GM10248 (cell line): Measurements from ENCODE around the gene CBLB.

Experiments used
- CTCF ChIA-PET: fragments of 300-600 bp; sonication (Branson Sonifier 250); formaldehyde crosslinking; extraction: SDS; loops from one replicate; lab custom pipeline; 2021; ENCODE audit warnings: antibody characterized with exemption; lab: Yijun Ruan, JAX
- POLR2A ChIA-PET: fragments of 350-650 bp; sonication (Branson Sonifier 250); formaldehyde crosslinking; extraction: SDS; loops from one replicate; lab custom pipeline; 2020; ENCODE audit warnings: antibody characterized with exemption; lab: Yijun Ruan, JAX
- DNase-seq: peaks from one replicate; pipeline ENCODE4 v3.0.0; 2012; ENCODE audit errors: extremely low spot score
- TF ChIP-seq, protein P1 (sequence below): IDR thresholded peaks from 2 replicates; pipeline ENCODE4 v1.5.1; 2012; ENCODE audit warnings: mild to moderate bottlenecking, low read depth; ENCODE audit errors: extremely low read depth, missing control alignments, control extremely low read depth

Gene CBLB

DNA sequence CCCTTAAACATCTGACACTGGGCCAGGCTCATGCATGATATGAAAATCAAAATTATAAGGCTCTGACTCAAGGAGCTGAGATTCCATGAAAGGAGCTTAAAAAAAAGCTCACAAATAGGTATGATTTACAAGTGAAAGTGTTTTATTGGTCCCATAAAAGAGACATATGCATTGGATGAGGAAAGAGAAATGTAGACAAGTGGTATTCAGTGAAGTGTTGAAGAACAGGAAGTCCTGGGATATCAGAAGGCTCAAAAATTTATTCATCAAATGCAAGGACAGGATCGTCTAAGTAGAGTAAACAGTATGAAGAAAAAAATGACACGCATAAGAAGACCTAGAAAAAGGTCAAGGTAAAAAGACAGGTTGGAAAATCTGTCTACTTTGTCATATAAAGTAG lies 188.9 kb downstream of the CBLB start:
- TF ChIP-seq, protein P1, sequence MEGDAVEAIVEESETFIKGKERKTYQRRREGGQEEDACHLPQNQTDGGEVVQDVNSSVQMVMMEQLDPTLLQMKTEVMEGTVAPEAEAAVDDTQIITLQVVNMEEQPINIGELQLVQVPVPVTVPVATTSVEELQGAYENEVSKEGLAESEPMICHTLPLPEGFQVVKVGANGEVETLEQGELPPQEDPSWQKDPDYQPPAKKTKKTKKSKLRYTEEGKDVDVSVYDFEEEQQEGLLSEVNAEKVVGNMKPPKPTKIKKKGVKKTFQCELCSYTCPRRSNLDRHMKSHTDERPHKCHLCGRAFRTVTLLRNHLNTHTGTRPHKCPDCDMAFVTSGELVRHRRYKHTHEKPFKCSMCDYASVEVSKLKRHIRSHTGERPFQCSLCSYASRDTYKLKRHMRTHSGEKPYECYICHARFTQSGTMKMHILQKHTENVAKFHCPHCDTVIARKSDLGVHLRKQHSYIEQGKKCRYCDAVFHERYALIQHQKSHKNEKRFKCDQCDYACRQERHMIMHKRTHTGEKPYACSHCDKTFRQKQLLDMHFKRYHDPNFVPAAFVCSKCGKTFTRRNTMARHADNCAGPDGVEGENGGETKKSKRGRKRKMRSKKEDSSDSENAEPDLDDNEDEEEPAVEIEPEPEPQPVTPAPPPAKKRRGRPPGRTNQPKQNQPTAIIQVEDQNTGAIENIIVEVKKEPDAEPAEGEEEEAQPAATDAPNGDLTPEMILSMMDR: no peak
- POLR2A ChIA-PET: no interaction called here
- CTCF ChIA-PET: interaction anchor here (1.3 to 1.8 kb wide), 3 partner anchors 10 to 12 kb away, joined by 3 to 6 read pairs (median 5); no protein-coding TSS in a partner anchor
- DNase-seq: no peak

- TF ChIP-seq, protein P1: no peak
- no peak for DNase-seq
- CTCF ChIA-PET: interaction anchor here (1.0 kb wide), 1 partner anchor 9 kb away, joined by 3 read pairs; no protein-coding TSS in a partner anchor
- POLR2A ChIA-PET: no interaction called here
Measured at GRCh38 chr3:105678017-105678416, 190.8 kb downstream of the CBLB start.

DNA sequence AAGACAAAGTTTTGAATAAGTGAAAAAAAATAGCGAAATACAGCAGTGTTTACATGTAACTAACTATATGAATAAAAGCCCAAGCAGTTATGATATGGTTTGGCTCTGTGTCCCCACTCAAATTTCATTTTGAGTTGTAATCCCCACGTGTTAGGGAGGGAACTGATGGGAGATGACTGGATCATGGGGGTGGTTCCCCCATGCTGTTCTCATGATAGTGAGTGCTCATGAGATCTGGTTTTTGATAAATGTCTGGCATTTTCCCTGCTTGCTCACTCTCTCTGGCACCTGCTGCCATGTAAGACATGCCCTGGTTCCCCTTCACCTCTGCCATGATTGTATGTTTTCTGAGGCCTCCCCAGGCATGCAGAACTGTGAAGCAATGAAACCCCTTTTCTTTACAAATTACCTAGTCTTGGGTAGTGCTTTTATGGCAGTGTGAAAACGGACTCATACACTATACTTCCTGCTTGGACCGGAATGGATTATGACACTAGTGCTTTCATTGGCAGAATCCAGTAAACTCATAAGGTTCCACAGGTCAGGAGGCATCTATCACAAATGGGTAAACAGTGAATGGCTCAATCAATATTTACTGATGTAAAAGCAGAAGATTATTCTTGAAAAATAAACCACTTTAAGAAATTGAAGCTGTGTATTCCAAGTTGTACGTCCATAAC lies 192.1 kb downstream of the CBLB start:
- ChIA-PET POLR2A (no interaction called here), CTCF (no interaction called here)
- no peak for DNase-seq
- TF ChIP-seq, protein P1: no peak

DNA sequence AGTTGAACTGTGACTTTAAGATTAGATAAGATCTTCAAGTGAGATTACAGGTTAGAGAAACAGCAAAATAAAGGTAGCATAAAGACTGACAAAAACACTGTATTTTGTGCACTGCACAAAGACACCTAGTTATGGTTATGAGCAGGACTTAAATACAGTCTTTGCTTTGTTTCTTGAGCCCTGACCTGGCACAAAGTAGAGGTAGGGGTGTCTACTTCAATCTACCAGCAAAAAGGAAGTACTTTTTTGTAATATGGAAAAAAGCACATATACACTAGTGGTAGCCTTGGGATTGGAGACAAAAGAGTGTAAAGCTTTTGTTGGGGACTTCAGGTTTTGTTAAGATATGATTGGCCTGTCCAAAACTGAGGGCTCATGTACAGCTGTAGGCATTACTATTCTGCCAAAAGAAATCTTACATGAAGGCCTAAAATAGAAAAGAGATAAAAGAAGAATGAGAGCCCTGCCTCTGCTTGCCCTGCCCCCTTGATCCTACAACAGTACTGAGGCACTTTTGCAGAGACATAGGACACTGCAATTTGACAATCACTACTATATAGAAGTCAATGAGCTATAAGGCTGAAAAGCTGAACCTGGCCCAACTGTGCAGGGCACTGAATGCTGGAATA lies 194.3 kb downstream of the CBLB start:
- CTCF ChIA-PET: interaction anchor here (1.1 kb wide), 1 partner anchor 12 kb away, joined by 3 read pairs; no protein-coding TSS in a partner anchor
- POLR2A ChIA-PET: no interaction called here
- no peak for DNase-seq
- TF ChIP-seq, protein P1: no peak

DNA sequence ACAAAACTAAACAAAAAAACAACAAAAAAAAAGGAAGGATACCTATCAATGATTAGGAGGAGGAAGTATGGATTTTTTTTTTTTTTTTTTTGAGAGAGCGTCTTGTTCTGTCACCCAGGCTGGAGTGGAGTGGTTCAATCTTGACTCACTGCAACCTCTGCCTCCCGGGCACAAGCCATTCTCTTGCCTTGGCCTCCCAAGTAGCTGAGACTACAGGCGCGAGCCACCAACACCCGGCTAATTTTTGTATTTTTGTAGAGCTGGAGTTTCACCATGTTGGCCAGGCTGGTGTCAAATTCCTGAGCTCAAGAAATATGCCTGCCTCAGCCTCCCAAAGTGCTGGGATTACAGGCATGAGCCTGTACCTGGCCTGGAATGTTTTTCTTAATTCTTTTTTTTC lies 195.8 kb downstream of the CBLB start:
- ChIA-PET POLR2A (no interaction called here), CTCF (no interaction called here)
- TF ChIP-seq, protein P1: no peak
- DNase-seq: no peak

GRCh38 chr3:105662306-105662705 lies 206.5 kb downstream of the CBLB start:
- ChIA-PET CTCF (no interaction called here), POLR2A (no interaction called here)
- DNase-seq: no peak
- TF ChIP-seq, protein P1: no peak
